Chondrocyte (in vitro differentiated cells): Measurements from ENCODE around the gene SCNN1A. TPM values are rescaled to one million over a fixed set of nuclear protein-coding genes. Genes with fewer than 3 reads are reported as not detected.
"Not testable (repeated sequence)": the region's sequence is repeated elsewhere in the genome, so short reads cannot be mapped to it uniquely, and the experiment has no call there.

Experiments used
- DNase-seq: peaks from one replicate; pipeline ENCODE4 v3.0.0; 2021; ENCODE audit warnings: mixed read lengths, low spot score
- H3K27ac Mint-ChIP-seq: one replicate; pipeline ENCODE4 v1.8.0; 2021; ENCODE audit warnings: mild to moderate bottlenecking, moderate library complexity, mixed read lengths; ENCODE audit not compliant: unreplicated experiment
- H3K27me3 Mint-ChIP-seq: 2 replicates; pipeline ENCODE4 v1.8.0; 2021; ENCODE audit warnings: low read depth, mixed read lengths
- H3K36me3 Mint-ChIP-seq: 2 replicates; pipeline ENCODE4 v1.8.0; 2021; ENCODE audit warnings: low read depth, mixed read lengths
- H3K4me1 Mint-ChIP-seq: 2 replicates; pipeline ENCODE4 v1.8.0; 2021; ENCODE audit warnings: low read depth, mild to moderate bottlenecking, mixed read lengths
- H3K4me3 Mint-ChIP-seq: one replicate; pipeline ENCODE4 v1.8.0; 2021; ENCODE audit warnings: mild to moderate bottlenecking, moderate library complexity, mixed read lengths; ENCODE audit not compliant: unreplicated experiment
- H3K9me3 Mint-ChIP-seq: 2 replicates; pipeline ENCODE4 v1.8.0; 2021; ENCODE audit warnings: low read depth, mixed read lengths
- CTCF ChIP-seq: fragments of 200-600 bp; sonication (generic); IDR thresholded peaks from 2 replicates; pipeline ENCODE4 v1.5.0; 2021; ENCODE audit warnings: antibody characterized with exemption, mild to moderate bottlenecking, moderate library complexity
- total RNA-seq: library from RNA; stranded (reverse); gene quantifications from 3 replicates; pipeline ENCODE4 v1.2.1, GENCODE V29; 2021

Gene SCNN1A
- total RNA-seq, 1 donor from 2014 or later: 0.87 TPM

GRCh38 chr12:6338955-6339354 is 36.4 kb downstream of the SCNN1A start:
- no peak for DNase-seq
- Mint-ChIP-seq H3K27ac (no peak overlapping the region), H3K4me1 (peaks cover 19% of the 10 kb centered on the region), H3K27me3 (no peaks in the 10 kb centered on the region), H3K9me3 (no peaks in the 10 kb centered on the region), H3K4me3 (no peak overlapping the region), H3K36me3 (peaks cover 7% of the 10 kb centered on the region)
- no peak for TF ChIP-seq CTCF

DNA sequence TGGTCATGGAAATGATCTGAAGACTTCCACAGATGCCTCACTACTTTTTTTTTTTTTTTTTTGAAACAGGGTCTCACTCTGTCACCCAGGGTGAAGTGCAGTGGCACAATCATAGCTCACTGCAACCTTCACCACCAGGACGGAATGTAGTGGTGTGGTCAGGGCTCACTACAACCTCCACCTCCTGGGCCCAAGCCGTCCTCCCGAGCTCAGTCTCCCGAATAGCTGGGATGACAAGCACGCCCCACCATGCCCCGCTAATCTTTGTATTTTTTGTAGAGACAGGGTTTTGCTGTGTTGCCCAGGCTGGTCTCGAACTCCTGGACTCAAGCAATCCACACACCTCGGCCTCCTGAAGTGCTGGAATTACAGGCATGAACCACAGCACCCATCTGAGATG is 36.8 kb downstream of the SCNN1A start:
- not testable (repeated sequence) for H3K9me3 Mint-ChIP-seq, H3K27ac Mint-ChIP-seq, H3K27me3 Mint-ChIP-seq, H3K4me3 Mint-ChIP-seq, DNase-seq, H3K36me3 Mint-ChIP-seq
- peaks cover 17% of the 10 kb centered on the region for H3K4me1 Mint-ChIP-seq

DNA sequence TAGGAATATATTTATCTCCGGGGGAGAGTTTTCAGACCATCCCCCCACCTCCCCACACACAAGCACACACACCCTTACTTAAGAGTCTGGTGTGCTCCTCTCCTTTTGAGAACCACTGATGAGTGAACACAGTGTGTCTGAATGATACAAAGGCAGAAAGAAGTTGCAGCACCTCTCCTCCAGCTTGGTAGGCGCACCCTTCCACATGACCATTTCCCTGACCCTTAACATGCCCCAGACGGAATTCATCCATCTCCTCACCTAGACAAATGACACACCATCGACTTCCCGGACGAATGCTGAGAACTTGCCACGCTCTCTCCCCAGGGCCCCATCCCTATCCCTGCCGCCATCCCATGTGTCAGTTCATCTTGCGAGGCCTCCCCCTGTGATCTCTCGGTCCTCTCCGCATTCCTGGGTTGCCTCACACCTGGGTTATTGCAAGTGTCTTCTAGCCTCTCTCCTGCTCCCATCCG is 37.4 kb downstream of the SCNN1A start:
- Mint-ChIP-seq H3K27ac (no peak overlapping the region), H3K27me3 (no peaks in the 10 kb centered on the region), H3K4me3 (no peak overlapping the region), H3K9me3 (no peaks in the 10 kb centered on the region), H3K36me3 (peaks cover 13% of the 10 kb centered on the region), H3K4me1 (peaks cover 13% of the 10 kb centered on the region)
- TF ChIP-seq CTCF: no peak
- no peak for DNase-seq

DNA sequence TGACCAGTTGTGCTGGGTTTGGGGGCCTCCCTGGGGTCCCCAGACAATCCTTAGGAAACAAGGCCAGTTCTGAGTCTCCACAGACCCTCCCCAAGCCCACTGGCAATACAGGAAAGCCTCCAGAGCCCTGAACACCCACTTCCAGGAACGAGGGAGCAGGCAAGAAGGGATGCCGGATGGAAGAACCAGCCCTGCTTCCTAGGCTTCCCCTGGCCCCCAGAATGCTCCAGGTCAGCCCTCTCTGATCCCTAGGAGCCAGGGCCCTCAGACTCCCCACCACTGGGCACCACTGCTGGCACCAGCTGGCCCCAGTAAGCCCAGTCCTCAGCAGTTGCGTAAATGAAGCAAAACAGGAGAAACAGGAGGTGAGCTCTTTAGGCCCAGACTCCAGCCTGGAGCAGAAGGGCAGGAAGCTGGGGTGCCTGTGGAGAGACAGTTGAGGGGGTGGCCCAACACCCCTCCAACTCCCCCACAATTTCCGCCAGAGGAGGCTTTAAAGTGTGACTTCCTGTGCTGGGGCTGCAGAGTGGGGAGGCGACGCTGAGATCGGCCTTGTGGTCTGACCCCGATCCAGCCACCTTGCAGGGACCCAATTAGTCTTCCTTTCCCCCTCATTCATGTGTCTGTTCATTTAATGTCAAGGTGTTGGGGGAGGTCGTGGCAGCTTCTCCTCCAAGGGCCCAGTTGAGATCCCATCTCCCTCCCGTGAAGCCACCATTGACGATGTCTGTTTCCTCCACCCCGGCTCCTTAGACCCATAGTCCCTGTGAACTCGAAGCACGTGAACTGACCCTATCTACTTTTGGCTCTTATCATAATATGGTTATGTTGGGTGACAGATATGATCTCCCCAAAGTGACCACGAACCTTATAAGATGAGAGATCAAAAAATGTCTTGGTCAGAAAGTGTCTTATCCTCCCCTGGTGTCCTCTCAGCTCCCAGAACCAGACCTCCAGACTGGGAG is 38.2 kb downstream of the SCNN1A start:
- no peak overlapping the region for H3K27ac Mint-ChIP-seq
- H3K4me1 Mint-ChIP-seq: peaks cover 4% of the 10 kb centered on the region
- H3K27me3 Mint-ChIP-seq: no peaks in the 10 kb centered on the region
- no peaks in the 10 kb centered on the region for H3K9me3 Mint-ChIP-seq
- TF ChIP-seq CTCF: no peak
- DNase-seq: peak; percentile 67
- H3K36me3 Mint-ChIP-seq: peaks cover 19% of the 10 kb centered on the region
- H3K4me3 Mint-ChIP-seq: no peak overlapping the region

DNA sequence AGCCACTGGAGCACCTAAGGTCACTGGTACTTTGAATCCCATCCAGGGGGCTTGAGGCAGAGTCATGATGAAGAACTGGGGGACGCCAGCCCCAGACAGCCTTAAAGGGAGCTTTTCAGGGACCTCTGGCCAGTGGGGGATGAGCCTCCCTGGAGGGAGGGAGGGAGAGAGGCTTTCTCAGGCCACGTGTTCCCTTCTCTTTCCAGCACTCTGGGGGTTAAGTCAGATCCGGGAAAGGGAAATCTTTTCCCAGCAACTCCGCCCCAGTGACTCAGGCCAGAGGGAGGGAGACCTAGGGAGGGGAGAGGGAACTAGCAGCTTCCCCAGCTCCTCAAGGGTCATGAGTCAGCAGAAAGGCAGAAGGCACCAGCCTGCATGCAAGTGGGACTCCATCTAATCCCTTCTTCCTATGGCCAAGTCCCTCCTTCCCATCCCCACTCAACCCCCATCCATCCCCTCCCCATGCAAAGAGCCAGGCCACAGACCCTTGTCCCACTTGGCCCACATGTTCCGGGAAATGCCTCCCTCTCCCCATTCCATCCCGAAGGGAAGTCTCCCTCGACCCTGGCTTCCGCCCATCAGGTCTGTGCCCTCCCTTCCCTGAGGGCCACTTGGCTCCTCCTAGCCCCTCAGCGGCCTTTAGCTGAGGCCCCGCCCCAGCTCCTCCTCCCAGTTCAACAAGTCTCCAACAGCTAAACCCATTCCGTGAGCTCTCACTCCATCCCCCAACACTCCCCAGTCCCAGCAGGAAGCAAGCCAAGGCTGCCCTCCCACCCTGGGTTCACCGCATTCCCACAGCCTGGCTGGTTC is 39.1 kb downstream of the SCNN1A start:
- Mint-ChIP-seq H3K27ac (no peak overlapping the region), H3K4me3 (no peak overlapping the region), H3K4me1 (peaks cover 3% of the 10 kb centered on the region), H3K36me3 (peaks cover 20% of the 10 kb centered on the region), H3K9me3 (no peaks in the 10 kb centered on the region), H3K27me3 (no peaks in the 10 kb centered on the region)
- peak; percentile 96 for DNase-seq
- TF ChIP-seq CTCF: no peak
